Caco-2 (cell line): Measurements from ENCODE around the gene ATOH8. TPM values are rescaled to one million over a fixed set of nuclear protein-coding genes. Genes with fewer than 3 reads are reported as not detected.

Source experiments
- BruUV-seq: library from RNA; stranded (reverse); fragments of 400-500 nt; replicated peaks from 2 replicates; lab custom pipeline; 2021; lab: Mats Ljungman, UMichigan
- CTCF ChIA-PET: fragments of 300-600 bp; sonication (Branson Sonifier 250); formaldehyde crosslinking; loops from one replicate; lab custom pipeline; 2022; ENCODE audit warnings: antibody characterized with exemption; lab: Charles Lee
- POLR2A ChIA-PET: fragments of 300-600 bp; sonication (Branson Sonifier 250); formaldehyde crosslinking; loops from one replicate; lab custom pipeline; 2022; ENCODE audit warnings: antibody characterized with exemption; lab: Charles Lee
- DNase-seq, 2 experiments: peaks; one replicate each; pipeline versions ENCODE4 v3.0.0 to v3.0.0-alpha.2; 2020 to 2022
- H3K27me3 ChIP-seq: replicated peaks from 2 replicates; pipeline ENCODE4 v1.6.0; 2011; ENCODE audit warnings: low read length; ENCODE audit not compliant: control insufficient read depth, insufficient read depth
- H3K36me3 ChIP-seq: 2 replicates; pipeline ENCODE4 v1.5.1; 2011; ENCODE audit warnings: low read length; ENCODE audit not compliant: control insufficient read depth, insufficient read depth
- H3K4me1 ChIP-seq: fragments of 250-450 bp; sonication (Bioruptor Pico); 2 replicates; pipeline ENCODE4 v1.5.1; 2020; ENCODE audit warnings: mild to moderate bottlenecking
- H3K4me3 ChIP-seq: 2 replicates; pipeline ENCODE4 v1.5.1; 2011; ENCODE audit warnings: low read depth, mild to moderate bottlenecking, control low read depth, low read length
- H3K9me3 ChIP-seq: fragments of 250-450 bp; sonication (Bioruptor Pico); 2 replicates; pipeline ENCODE4 v1.5.1; 2020; ENCODE audit warnings: mild to moderate bottlenecking, moderate library complexity
- H3K27ac Mint-ChIP-seq: one replicate; pipeline ENCODE4 v1.8.0; 2022; ENCODE audit warnings: mixed read lengths; ENCODE audit not compliant: unreplicated experiment
- H3K27me3 Mint-ChIP-seq: one replicate; pipeline ENCODE4 v1.8.0; 2022; ENCODE audit warnings: mixed read lengths; ENCODE audit not compliant: insufficient read depth, unreplicated experiment
- H3K36me3 Mint-ChIP-seq: one replicate; pipeline ENCODE4 v1.8.0; 2022; ENCODE audit warnings: mild to moderate bottlenecking, mixed read lengths; ENCODE audit not compliant: insufficient read depth, unreplicated experiment
- H3K4me1 Mint-ChIP-seq: one replicate; pipeline ENCODE4 v1.8.0; 2022; ENCODE audit warnings: low read depth, mixed read lengths; ENCODE audit not compliant: unreplicated experiment
- H3K4me3 Mint-ChIP-seq: one replicate; pipeline ENCODE4 v1.8.0; 2022; ENCODE audit warnings: mild to moderate bottlenecking, moderate library complexity, mixed read lengths; ENCODE audit not compliant: unreplicated experiment
- H3K9me3 Mint-ChIP-seq: one replicate; pipeline ENCODE4 v1.8.0; 2022; ENCODE audit warnings: mixed read lengths; ENCODE audit not compliant: unreplicated experiment
- intact Hi-C: fragments of 100-400 bp; cut with micrococcal nuclease; formaldehyde crosslinking; loops from one replicate; pipeline ENCODE4 v1.10.0; 2022; ENCODE audit not compliant: unreplicated experiment
- total RNA-seq: library from RNA; stranded (reverse); gene quantifications from 2 replicates; pipeline ENCODE4 v1.2.3, GENCODE V29; 2022
- TF ChIP-seq, protein P1 (sequence below), 2 experiments: fragments of 200-600 bp in 1 of 2; IDR thresholded peaks; 1 replicate in 1 of 2; 2 replicates in 1 of 2; pipeline versions ENCODE4 v1.5.1 to v1.8.0; 2011 to 2022; ENCODE audit warnings: antibody characterized with exemption in 1 of 2, control low read depth in 1 of 2, inconsistent platforms in 1 of 2, low read depth in 1 of 2, low read length in 1 of 2, mild to moderate bottlenecking in 1 of 2, moderate library complexity in 1 of 2; ENCODE audit not compliant: insufficient read depth in 1 of 2, severe bottlenecking in 1 of 2, unreplicated experiment in 1 of 2

The ATOH8 gene
- total RNA-seq, 1 experiment from 2014 or later: not detected

DNA sequence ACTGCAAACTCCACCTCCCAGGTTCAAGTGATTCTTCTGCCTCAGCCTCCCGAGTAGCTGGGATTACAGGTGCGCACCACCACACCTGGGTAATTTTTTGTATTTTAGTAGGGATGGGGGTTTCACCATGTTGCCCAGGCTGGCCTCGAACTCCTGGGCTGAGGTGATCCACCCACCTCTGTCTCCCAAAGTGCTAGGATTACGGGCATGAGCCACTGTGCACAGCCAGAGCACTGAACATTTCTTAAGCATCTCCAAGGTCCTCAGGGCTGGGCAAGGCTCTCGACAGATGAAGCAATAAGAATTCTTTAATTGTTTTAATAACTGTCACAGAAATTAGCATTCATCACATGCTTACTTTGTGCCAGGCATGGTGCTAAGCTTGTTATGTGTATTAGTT is 4.1 kb downstream of the ATOH8 start:
- CTCF ChIA-PET: no interaction called here
- no peak overlapping the region for H3K4me3 Mint-ChIP-seq
- peaks cover 15% of the 10 kb centered on the region for H3K27me3 Mint-ChIP-seq
- POLR2A ChIA-PET: no interaction called here
- no peak overlapping the region for H3K27ac Mint-ChIP-seq
- TF ChIP-seq, protein P1, sequence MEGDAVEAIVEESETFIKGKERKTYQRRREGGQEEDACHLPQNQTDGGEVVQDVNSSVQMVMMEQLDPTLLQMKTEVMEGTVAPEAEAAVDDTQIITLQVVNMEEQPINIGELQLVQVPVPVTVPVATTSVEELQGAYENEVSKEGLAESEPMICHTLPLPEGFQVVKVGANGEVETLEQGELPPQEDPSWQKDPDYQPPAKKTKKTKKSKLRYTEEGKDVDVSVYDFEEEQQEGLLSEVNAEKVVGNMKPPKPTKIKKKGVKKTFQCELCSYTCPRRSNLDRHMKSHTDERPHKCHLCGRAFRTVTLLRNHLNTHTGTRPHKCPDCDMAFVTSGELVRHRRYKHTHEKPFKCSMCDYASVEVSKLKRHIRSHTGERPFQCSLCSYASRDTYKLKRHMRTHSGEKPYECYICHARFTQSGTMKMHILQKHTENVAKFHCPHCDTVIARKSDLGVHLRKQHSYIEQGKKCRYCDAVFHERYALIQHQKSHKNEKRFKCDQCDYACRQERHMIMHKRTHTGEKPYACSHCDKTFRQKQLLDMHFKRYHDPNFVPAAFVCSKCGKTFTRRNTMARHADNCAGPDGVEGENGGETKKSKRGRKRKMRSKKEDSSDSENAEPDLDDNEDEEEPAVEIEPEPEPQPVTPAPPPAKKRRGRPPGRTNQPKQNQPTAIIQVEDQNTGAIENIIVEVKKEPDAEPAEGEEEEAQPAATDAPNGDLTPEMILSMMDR (IDR thresholded peaks at IDR 0.05; ENCODE audit: insufficient read depth in 1 of 2, low read depth in 1 of 2, low read length in 1 of 2, severe bottlenecking in 1 of 2, unreplicated experiment in 1 of 2): no peak
- no peaks in the 10 kb centered on the region for H3K9me3 Mint-ChIP-seq
- no peak overlapping the region for H3K4me3 ChIP-seq
- no peaks in the 10 kb centered on the region for H3K36me3 ChIP-seq
- DNase-seq: no peak
- intact Hi-C loops: no loop called here
- H3K4me1 ChIP-seq: peaks cover 11% of the 10 kb centered on the region
- peaks cover 9% of the 10 kb centered on the region for H3K4me1 Mint-ChIP-seq
- peaks cover 3% of the 10 kb centered on the region for H3K27me3 ChIP-seq
- no TSS peak for BruUV-seq
- no peaks in the 10 kb centered on the region for H3K9me3 ChIP-seq
- H3K36me3 Mint-ChIP-seq: no peaks in the 10 kb centered on the region

DNA sequence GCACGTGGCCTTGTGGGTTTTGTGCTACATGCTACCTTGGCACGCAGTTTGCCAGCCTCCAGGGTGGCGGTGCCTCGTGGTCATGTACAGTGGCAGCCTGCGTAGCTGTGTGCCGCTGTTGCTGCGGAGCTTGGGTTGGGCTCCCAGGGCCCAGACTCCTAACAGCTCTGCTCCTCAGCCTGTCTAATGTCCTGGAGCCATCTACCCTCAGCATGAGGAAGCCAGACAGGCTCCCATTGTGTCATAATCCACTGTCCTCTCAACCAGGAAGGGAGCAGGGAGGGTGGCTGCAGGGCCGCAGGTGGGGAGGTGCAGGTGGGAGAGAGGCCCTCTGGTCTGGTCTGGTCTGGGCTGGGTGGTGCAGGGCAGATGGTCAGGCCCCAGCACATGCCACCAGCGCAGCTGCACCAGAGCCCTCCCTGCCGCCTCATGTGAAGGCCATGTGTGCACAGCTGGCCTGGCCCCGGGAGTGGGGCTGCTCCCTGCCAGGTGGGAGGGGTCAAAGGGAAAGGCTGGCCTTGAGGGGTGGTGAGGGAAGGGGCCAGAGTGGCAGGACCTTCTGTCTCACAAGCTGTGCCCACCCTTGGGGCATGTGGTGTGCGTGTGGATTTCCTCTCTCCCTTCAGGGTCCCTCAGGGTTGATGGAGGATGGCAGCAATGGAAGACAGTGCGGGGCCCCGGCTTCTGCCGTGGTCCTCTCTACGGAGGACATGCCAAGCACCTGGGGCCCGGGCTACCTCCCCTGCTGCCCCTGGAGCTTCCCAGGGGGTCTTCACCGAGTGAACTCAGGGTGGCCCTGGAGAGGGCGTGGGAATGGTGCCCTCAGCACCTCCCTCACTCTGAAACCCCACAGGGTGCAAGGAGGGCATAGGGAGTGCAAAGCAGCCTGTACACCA is 4.8 kb downstream of the ATOH8 start:
- DNase-seq: no peak
- ChIA-PET CTCF (no interaction called here), POLR2A (no interaction called here)
- TF ChIP-seq, protein P1 (IDR thresholded peaks at IDR 0.05; ENCODE audit: insufficient read depth in 1 of 2, low read depth in 1 of 2, low read length in 1 of 2, severe bottlenecking in 1 of 2, unreplicated experiment in 1 of 2): no peak
- Mint-ChIP-seq H3K27me3 (peaks cover 17% of the 10 kb centered on the region), H3K36me3 (no peaks in the 10 kb centered on the region), H3K27ac (no peak overlapping the region), H3K4me3 (no peak overlapping the region), H3K9me3 (no peaks in the 10 kb centered on the region), H3K4me1 (peaks cover 9% of the 10 kb centered on the region)
- Histone ChIP-seq H3K9me3 (no peaks in the 10 kb centered on the region), H3K36me3 (no peaks in the 10 kb centered on the region), H3K4me1 (peaks cover 11% of the 10 kb centered on the region), H3K4me3 (no peak overlapping the region), H3K27me3 (peaks cover 3% of the 10 kb centered on the region)
- intact Hi-C loops: no loop called here
- BruUV-seq: no TSS peak

DNA sequence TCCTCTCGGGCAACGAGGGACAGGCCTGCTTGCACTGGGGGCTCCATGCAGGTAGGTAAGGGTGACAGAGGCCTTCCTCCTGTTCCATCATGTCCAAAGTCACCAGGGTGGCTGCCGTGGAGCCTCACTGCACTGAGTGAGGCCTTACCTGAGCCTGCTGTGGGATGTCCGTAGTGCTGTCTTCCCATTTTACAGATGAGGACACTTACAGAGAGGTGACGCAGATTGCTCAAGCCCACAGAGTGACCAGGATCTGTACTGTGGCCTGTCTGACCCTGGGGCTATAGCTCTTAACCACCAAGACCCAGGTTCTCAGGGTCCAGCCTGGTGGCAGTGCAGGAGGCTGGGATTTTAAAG is 5.4 kb downstream of the ATOH8 start:
- Histone ChIP-seq H3K4me1 (peaks cover 11% of the 10 kb centered on the region), H3K4me3 (no peak overlapping the region), H3K9me3 (no peaks in the 10 kb centered on the region), H3K36me3 (no peaks in the 10 kb centered on the region; the same call in 1 of the 2 replicates), H3K27me3 (peaks cover 3% of the 10 kb centered on the region)
- DNase-seq: no peak
- TF ChIP-seq, protein P1 (IDR thresholded peaks at IDR 0.05; ENCODE audit: insufficient read depth in 1 of 2, low read depth in 1 of 2, low read length in 1 of 2, severe bottlenecking in 1 of 2, unreplicated experiment in 1 of 2): no peak
- Mint-ChIP-seq H3K36me3 (no peaks in the 10 kb centered on the region), H3K27me3 (peaks cover 18% of the 10 kb centered on the region), H3K9me3 (no peaks in the 10 kb centered on the region), H3K4me3 (no peak overlapping the region), H3K27ac (no peak overlapping the region), H3K4me1 (peaks cover 9% of the 10 kb centered on the region)
- no TSS peak for BruUV-seq
- POLR2A ChIA-PET: no interaction called here
- CTCF ChIA-PET: no interaction called here
- intact Hi-C loops: no loop called here
